ENCODE measurements around the gene GPRC5A.

- TF ChIP-seq EZH2 (conservative IDR thresholded peaks at IDR 0.05; ENCODE audit: low read depth, low read length) = no peak
- TF ChIP-seq MAFK (conservative IDR thresholded peaks at IDR 0.05 in 1 of 2, IDR thresholded peaks at IDR 0.05 in 1 of 2; ENCODE audit: low read length in 2 of 2) = peak; percentile 51 to 60; a peak in 3 of 4 replicates
- TF ChIP-seq ZMAT3 (CRISPR knock-in tag; conservative IDR thresholded peaks at IDR 0.05) = no peak
- no peak for TF ChIP-seq CREM (IDR thresholded peaks at IDR 0.05)
- TF ChIP-seq CREM (CRISPR knock-in tag; IDR thresholded peaks at IDR 0.05) = no peak
- TF ChIP-seq GTF2F1 (IDR thresholded peaks at IDR 0.05; ENCODE audit: low read length) = no peak
- TF ChIP-seq MZF1 (CRISPR knock-in tag; IDR thresholded peaks at IDR 0.05; ENCODE audit: borderline replicate concordance) = no peak
- no peak for TF ChIP-seq RELA (CRISPR knock-in tag; IDR thresholded peaks at IDR 0.05)
- no peak for TF ChIP-seq TP53 (CRISPR knock-in tag; conservative IDR thresholded peaks at IDR 0.05)
Observed at GRCh38 chr12:12945591-12945990, 54.2 kb downstream of the GPRC5A start.
